ENCODE results near the gene IDH2. TPM values are rescaled to one million over a fixed set of nuclear protein-coding genes. Genes with fewer than 3 reads are reported as not detected.

The IDH2 gene
- total RNA-seq, 1 donor from 2014 or later, result 93.1 TPM

DNA sequence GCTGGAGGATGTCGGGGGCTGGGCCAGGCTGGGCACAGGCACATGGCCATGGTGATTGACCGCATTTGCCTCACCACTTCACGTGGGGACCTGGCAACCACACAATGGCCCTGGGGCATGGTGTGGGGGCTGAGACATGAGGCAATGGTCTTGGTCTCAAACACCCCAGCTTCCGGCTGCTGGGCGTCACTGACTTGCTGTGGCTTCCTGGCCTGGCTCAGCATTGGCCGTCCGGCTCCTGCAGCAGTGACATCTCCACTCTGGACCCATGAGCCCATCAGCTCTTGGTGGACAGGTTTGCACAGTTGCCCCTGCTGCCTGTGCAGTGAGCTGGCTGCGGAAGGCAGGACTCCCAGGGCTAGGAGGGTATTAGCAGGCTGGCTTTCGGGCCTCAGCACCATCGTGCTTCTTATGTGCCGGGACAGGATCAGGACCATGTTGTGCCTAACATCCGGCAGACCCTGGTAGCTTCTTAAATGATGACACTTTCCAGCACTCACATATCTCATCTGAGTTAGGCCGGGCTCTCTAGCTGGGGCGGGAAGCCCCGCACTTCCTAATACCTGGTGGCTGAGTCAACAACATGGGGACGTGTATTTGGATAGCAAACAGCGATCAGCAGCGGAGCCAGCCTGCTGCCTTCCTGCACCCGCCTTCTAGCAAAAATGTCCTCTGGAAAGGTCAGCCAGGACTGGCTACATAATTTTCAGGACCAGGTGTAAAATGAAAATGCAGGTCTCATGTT is 67.0 kb downstream of the IDH2 start:
- Histone ChIP-seq H3K27me3 (no peaks in the 10 kb centered on the region), H3K4me1 (peaks cover 51% of the 10 kb centered on the region), H4K20me1 (ENCODE audit: low read depth) (peaks cover 68% of the 10 kb centered on the region), H3K36me3 (no peaks in the 10 kb centered on the region), H3F3A (ENCODE audit: low read depth) (peaks cover 14% of the 10 kb centered on the region), H3K4me3 (no peak overlapping the region), H3K27ac (peak overlapping the region; percentile 85), H2AFZ (replicated peaks) (no peak overlapping the region), H3K4me2 (peak overlapping the region; percentile 28), H3K9ac (no peak overlapping the region), H3K9me3 (ENCODE audit: low read depth) (no peaks in the 10 kb centered on the region), H3K79me2 (ENCODE audit: low read depth) (peaks cover 91% of the 10 kb centered on the region)
- H3K4me3 Mint-ChIP-seq, result no peak overlapping the region
- TF ChIP-seq, protein P1, sequence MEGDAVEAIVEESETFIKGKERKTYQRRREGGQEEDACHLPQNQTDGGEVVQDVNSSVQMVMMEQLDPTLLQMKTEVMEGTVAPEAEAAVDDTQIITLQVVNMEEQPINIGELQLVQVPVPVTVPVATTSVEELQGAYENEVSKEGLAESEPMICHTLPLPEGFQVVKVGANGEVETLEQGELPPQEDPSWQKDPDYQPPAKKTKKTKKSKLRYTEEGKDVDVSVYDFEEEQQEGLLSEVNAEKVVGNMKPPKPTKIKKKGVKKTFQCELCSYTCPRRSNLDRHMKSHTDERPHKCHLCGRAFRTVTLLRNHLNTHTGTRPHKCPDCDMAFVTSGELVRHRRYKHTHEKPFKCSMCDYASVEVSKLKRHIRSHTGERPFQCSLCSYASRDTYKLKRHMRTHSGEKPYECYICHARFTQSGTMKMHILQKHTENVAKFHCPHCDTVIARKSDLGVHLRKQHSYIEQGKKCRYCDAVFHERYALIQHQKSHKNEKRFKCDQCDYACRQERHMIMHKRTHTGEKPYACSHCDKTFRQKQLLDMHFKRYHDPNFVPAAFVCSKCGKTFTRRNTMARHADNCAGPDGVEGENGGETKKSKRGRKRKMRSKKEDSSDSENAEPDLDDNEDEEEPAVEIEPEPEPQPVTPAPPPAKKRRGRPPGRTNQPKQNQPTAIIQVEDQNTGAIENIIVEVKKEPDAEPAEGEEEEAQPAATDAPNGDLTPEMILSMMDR (IDR thresholded peaks at IDR 0.05), result no peak
- TF ChIP-seq EZH2 (IDR thresholded peaks at IDR 0.05), result no peak
- TF ChIP-seq EZH2phosphoT487 (IDR thresholded peaks at IDR 0.05), result no peak
- H3K27ac Mint-ChIP-seq, result peak overlapping the region; percentile 92
- peaks cover 2% of the 10 kb centered on the region for H3K9me3 Mint-ChIP-seq
- H3K27me3 Mint-ChIP-seq (ENCODE audit: insufficient read depth, low read depth), result peaks cover 2% of the 10 kb centered on the region
- DNase-seq (ENCODE audit: low spot score), result no peak
- H3K36me3 Mint-ChIP-seq, result peaks cover 4% of the 10 kb centered on the region
- H3K4me1 Mint-ChIP-seq, result peaks cover 70% of the 10 kb centered on the region

DNA sequence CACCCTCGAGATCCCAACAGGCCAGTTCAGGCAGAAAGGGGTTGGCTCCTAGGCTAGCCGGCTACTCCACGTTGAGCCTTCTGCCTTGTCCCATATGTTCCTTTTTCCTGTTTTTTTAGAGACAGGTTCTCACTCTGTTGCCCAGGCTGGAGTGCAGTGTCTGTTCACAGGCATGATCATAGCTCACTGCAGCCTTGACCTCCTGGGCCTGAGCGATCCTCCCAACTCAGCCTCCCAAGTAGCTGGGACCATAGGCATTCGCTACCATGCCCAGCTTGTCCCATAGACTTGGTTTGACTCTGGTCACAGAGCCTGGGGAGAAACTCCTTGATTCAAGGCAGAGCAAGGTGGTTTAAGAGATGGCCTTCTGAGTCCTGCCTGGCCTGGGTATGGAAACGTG is 68.8 kb downstream of the IDH2 start:
- Mint-ChIP-seq H3K27ac (peak overlapping the region; percentile 65), H3K4me3 (no peak overlapping the region), H3K27me3 (ENCODE audit: insufficient read depth, low read depth) (peaks cover 2% of the 10 kb centered on the region), H3K36me3 (peaks cover 10% of the 10 kb centered on the region), H3K9me3 (peaks cover 3% of the 10 kb centered on the region), H3K4me1 (peaks cover 59% of the 10 kb centered on the region)
- H3K27ac ChIP-seq, result no peak overlapping the region
- DNase-seq (ENCODE audit: low spot score), result no peak
- no peak overlapping the region for H3K4me3 ChIP-seq
- H4K20me1 ChIP-seq (ENCODE audit: low read depth), result peaks cover 66% of the 10 kb centered on the region
- peaks cover 93% of the 10 kb centered on the region for H3K79me2 ChIP-seq (ENCODE audit: low read depth)
- no peak overlapping the region for H2AFZ ChIP-seq (replicated peaks)
- peaks cover 14% of the 10 kb centered on the region for H3F3A ChIP-seq (ENCODE audit: low read depth)
- H3K36me3 ChIP-seq, result no peaks in the 10 kb centered on the region
- no peak overlapping the region for H3K4me2 ChIP-seq
- H3K9me3 ChIP-seq (ENCODE audit: low read depth), result no peaks in the 10 kb centered on the region
- no peak overlapping the region for H3K9ac ChIP-seq
- H3K27me3 ChIP-seq, result no peaks in the 10 kb centered on the region
- peaks cover 49% of the 10 kb centered on the region for H3K4me1 ChIP-seq
- TF ChIP-seq, protein P1 (IDR thresholded peaks at IDR 0.05), result no peak
- no peak for TF ChIP-seq EZH2 (IDR thresholded peaks at IDR 0.05)
- no peak for TF ChIP-seq EZH2phosphoT487 (IDR thresholded peaks at IDR 0.05)

Small RNA genes within 50 kb of the gene (small RNA-seq; reads per million reads assigned to genes)
- not detected for gene RF00066

Other genes with a start within 250 kb of the IDH2 start
- gene AP3S2, start 208.5 kb downstream of the IDH2 start, total RNA-seq (ENCODE audit: low replicate concordance), result 75.3 and 77.1 TPM in 2 replicates
- gene ARPIN, start 189.5 kb downstream of the IDH2 start, total RNA-seq (ENCODE audit: low replicate concordance), result 5.9 and 10.4 TPM in 2 replicates
- 14.9 and 29.6 TPM in 2 replicates for gene ZNF710, start 101.1 kb downstream of the IDH2 start, total RNA-seq (ENCODE audit: low replicate concordance)
- gene SEMA4B, start 98.9 kb upstream of the IDH2 start, total RNA-seq (ENCODE audit: low replicate concordance), result 7.7 and 18.9 TPM in 2 replicates
- gene CIB1, start 131.5 kb upstream of the IDH2 start, total RNA-seq (ENCODE audit: low replicate concordance), result 5.2 and 7.7 TPM in 2 replicates
- gene GDPGP1, start 131.7 kb upstream of the IDH2 start, total RNA-seq (ENCODE audit: low replicate concordance), result 0.67 and 3.5 TPM in 2 replicates
- 0.19 TPM in 1 of 2 replicates, not detected in the other for gene TTLL13, start 147.1 kb upstream of the IDH2 start, total RNA-seq (ENCODE audit: low replicate concordance)
- gene NGRN, start 163.2 kb upstream of the IDH2 start, total RNA-seq (ENCODE audit: low replicate concordance), result 47.8 and 66.8 TPM in 2 replicates
- gene ZNF774, start 249.8 kb upstream of the IDH2 start, total RNA-seq (ENCODE audit: low replicate concordance), result 1.9 and 8.3 TPM in 2 replicates

Data from neural progenitor cell (in vitro differentiated cells).